ENCODE measurements around the gene CBX6.

Gene CBX6

DNA sequence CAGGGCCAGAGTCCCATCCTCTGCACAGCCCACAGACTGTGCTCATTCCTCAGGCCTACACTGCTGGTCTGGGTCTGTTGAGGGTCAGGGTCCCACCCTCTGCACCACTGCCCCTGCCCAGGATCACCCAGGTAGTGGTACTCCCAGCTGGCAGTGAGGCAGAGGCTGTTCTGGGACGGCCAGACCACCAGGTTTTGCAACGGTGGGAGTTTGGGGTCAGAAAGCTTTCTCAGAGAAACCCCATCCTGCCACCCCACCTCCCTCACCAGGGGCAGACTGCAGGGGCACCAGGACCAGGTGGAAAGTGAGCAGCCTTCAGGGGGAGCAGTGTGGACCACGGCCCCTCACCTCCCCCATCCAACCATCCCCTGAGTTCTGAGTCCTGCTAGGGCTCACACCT, 39.0 kb downstream of the CBX6 start:
- no peak overlapping the region for H3K4me3 ChIP-seq (ENCODE audit: low read length, poor library complexity, severe bottlenecking)
- no peaks in the 10 kb centered on the region for H4K20me1 ChIP-seq (ENCODE audit: insufficient read depth, low read length, poor library complexity, severe bottlenecking)
- H3K9me3 ChIP-seq (ENCODE audit: insufficient read depth, low read depth, low read length) = no peaks in the 10 kb centered on the region
- H3K36me3 ChIP-seq (ENCODE audit: insufficient read depth, low read length) = no peaks in the 10 kb centered on the region
- H2AFZ ChIP-seq (ENCODE audit: low read length) = no peak overlapping the region
- no peaks in the 10 kb centered on the region for H3K4me1 ChIP-seq (ENCODE audit: insufficient read depth, low read length, poor library complexity, severe bottlenecking)
- no peak for TF ChIP-seq EZH2phosphoT487 (IDR thresholded peaks at IDR 0.05; ENCODE audit: borderline replicate concordance)
- TF ChIP-seq, protein P1, sequence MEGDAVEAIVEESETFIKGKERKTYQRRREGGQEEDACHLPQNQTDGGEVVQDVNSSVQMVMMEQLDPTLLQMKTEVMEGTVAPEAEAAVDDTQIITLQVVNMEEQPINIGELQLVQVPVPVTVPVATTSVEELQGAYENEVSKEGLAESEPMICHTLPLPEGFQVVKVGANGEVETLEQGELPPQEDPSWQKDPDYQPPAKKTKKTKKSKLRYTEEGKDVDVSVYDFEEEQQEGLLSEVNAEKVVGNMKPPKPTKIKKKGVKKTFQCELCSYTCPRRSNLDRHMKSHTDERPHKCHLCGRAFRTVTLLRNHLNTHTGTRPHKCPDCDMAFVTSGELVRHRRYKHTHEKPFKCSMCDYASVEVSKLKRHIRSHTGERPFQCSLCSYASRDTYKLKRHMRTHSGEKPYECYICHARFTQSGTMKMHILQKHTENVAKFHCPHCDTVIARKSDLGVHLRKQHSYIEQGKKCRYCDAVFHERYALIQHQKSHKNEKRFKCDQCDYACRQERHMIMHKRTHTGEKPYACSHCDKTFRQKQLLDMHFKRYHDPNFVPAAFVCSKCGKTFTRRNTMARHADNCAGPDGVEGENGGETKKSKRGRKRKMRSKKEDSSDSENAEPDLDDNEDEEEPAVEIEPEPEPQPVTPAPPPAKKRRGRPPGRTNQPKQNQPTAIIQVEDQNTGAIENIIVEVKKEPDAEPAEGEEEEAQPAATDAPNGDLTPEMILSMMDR (conservative IDR thresholded peaks at IDR 0.05; ENCODE audit: low read length) = no peak
- no peaks in the 10 kb centered on the region for H3F3A ChIP-seq (ENCODE audit: low read depth)
- H3K4me2 ChIP-seq (ENCODE audit: low read depth, low read length, poor library complexity, severe bottlenecking) = no peak overlapping the region
- H3K79me2 ChIP-seq (ENCODE audit: insufficient read depth, low read length) = no peaks in the 10 kb centered on the region
- no peaks in the 10 kb centered on the region for H3K27me3 ChIP-seq (ENCODE audit: insufficient read depth, low read length, poor library complexity, severe bottlenecking)
- no peaks in the 10 kb centered on the region for H3K9me2 ChIP-seq (replicated peaks; ENCODE audit: low read depth, low read length)
- no peak overlapping the region for H3K9ac ChIP-seq (ENCODE audit: low read depth, low read length, poor library complexity, severe bottlenecking)

DNA sequence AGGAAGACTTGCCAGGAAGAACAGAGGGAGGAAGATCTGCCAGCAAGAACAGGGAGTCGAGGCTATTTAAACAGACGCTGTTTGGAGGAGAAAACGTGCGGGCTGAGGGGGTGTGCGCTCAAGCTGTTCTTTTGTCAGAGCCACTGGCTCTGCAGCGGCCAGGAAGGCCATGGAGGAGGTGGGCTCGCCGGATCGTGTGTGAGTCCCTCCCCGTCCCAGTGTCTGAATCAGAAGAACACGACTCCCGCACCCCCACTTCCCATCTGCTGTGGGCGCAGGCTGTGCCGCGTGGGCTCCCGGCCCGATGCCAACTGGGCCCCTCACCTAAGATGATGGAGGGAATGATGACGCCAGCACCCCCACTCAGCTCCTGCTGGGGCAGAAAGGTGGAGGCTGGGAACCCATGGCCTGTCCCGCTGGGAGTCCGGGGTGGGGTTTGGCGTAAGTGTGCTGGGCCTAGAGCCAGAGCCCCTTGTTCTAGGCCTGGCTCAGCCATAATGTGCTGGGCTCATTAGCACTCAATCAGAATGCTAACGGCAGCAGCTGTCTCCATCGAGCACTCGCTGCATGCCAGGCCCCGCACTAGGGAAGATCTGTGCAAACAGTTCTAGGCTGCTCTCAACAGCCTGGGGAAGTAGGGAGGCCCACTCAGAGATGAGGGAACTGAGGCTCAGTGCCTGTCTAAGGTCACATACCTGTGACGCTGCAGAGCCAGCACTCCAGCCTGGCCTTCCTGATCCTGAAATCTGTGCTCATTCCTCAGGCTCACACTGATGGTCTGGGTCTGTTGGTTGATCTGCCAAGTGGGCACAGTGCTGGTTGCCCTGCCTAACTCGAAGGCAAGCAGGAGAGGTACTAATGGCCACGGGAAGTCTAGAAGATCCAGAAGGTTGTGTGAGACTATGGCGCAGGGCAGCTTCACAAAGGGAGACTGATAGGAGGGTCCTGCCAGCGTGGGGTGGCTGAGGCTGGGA, 39.7 kb downstream of the CBX6 start:
- Histone ChIP-seq H3K36me3 (ENCODE audit: insufficient read depth, low read length) (no peaks in the 10 kb centered on the region), H3K27me3 (ENCODE audit: insufficient read depth, low read length, poor library complexity, severe bottlenecking) (no peaks in the 10 kb centered on the region), H3K79me2 (ENCODE audit: insufficient read depth, low read length) (no peaks in the 10 kb centered on the region), H3K9me3 (ENCODE audit: insufficient read depth, low read depth, low read length) (no peaks in the 10 kb centered on the region), H3K4me1 (ENCODE audit: insufficient read depth, low read length, poor library complexity, severe bottlenecking) (no peaks in the 10 kb centered on the region), H2AFZ (ENCODE audit: low read length) (no peak overlapping the region), H3F3A (ENCODE audit: low read depth) (no peaks in the 10 kb centered on the region), H3K4me3 (ENCODE audit: low read length, poor library complexity, severe bottlenecking) (no peak overlapping the region), H4K20me1 (ENCODE audit: insufficient read depth, low read length, poor library complexity, severe bottlenecking) (no peaks in the 10 kb centered on the region), H3K4me2 (ENCODE audit: low read depth, low read length, poor library complexity, severe bottlenecking) (no peak overlapping the region), H3K9ac (ENCODE audit: low read depth, low read length, poor library complexity, severe bottlenecking) (no peak overlapping the region), H3K9me2 (replicated peaks; ENCODE audit: low read depth, low read length) (no peaks in the 10 kb centered on the region)
- TF ChIP-seq EZH2phosphoT487 (IDR thresholded peaks at IDR 0.05; ENCODE audit: borderline replicate concordance) = no peak
- TF ChIP-seq, protein P1 (conservative IDR thresholded peaks at IDR 0.05; ENCODE audit: low read length) = no peak

DNA sequence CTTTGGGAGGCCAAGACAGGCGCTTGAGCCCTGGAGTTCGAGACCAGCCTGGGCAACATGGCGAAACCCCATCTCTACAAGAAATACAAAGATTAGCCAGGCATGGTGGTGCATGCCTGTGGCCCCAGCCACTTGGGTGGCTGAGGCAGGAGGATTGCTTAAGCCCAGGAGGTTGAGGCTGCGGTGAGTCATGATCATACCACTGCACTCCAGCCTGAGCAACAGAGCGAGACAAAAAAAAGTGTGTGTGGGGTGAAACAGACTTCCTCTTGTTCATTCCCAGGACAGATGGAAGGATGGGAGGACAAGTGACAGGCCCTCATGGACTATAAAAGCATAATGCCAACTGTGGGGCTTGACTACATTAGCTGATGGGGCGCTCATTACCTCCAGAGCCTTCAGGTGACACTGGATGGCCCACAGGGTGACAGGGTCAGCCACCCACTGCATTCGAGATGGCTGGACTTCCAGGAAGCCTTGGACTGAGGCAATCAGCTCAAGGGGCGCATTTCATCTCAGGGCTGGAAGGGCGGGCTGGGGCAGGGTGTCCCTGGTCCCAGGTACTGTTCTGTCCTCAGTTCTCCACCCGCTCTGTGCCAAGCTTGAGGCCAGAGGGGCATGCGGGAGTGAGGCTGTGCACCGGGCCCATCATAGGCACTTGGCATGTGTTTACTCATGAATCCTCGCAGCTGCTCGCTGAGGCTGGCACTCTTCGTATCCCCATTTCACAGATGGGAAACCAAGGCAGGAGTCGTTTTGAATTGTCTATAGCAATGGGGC, 40.7 kb downstream of the CBX6 start:
- H3K4me2 ChIP-seq (ENCODE audit: low read depth, low read length, poor library complexity, severe bottlenecking) = no peak overlapping the region

More for the DNA sequence above, 40.7 kb downstream of the CBX6 start:
- Histone ChIP-seq H3K36me3 (ENCODE audit: insufficient read depth, low read length) (no peaks in the 10 kb centered on the region), H3K4me1 (ENCODE audit: insufficient read depth, low read length, poor library complexity, severe bottlenecking) (no peaks in the 10 kb centered on the region), H2AFZ (ENCODE audit: low read length) (no peak overlapping the region), H3K9me2 (replicated peaks; ENCODE audit: low read depth, low read length) (no peaks in the 10 kb centered on the region), H3K9ac (ENCODE audit: low read depth, low read length, poor library complexity, severe bottlenecking) (no peak overlapping the region), H3K27me3 (ENCODE audit: insufficient read depth, low read length, poor library complexity, severe bottlenecking) (no peaks in the 10 kb centered on the region), H3K79me2 (ENCODE audit: insufficient read depth, low read length) (no peaks in the 10 kb centered on the region), H4K20me1 (ENCODE audit: insufficient read depth, low read length, poor library complexity, severe bottlenecking) (no peaks in the 10 kb centered on the region), H3K4me3 (ENCODE audit: low read length, poor library complexity, severe bottlenecking) (no peak overlapping the region), H3K9me3 (ENCODE audit: insufficient read depth, low read depth, low read length) (no peaks in the 10 kb centered on the region), H3F3A (ENCODE audit: low read depth) (no peaks in the 10 kb centered on the region)
- no peak for TF ChIP-seq EZH2phosphoT487 (IDR thresholded peaks at IDR 0.05; ENCODE audit: borderline replicate concordance)
- TF ChIP-seq, protein P1 (conservative IDR thresholded peaks at IDR 0.05; ENCODE audit: low read length) = no peak

Measured in Loucy (cell line).